Measurements from ENCODE around the gene PKP4. TPM values are rescaled to one million over a fixed set of nuclear protein-coding genes. Genes with fewer than 3 reads are reported as not detected.

PKP4 gene
- total and polyA plus RNA-seq, 2 of the 8 experiments (the other 6 are each of a cell fraction or from before 2014, with no cell fraction given), result 48.2 to 88.0 TPM

DNA sequence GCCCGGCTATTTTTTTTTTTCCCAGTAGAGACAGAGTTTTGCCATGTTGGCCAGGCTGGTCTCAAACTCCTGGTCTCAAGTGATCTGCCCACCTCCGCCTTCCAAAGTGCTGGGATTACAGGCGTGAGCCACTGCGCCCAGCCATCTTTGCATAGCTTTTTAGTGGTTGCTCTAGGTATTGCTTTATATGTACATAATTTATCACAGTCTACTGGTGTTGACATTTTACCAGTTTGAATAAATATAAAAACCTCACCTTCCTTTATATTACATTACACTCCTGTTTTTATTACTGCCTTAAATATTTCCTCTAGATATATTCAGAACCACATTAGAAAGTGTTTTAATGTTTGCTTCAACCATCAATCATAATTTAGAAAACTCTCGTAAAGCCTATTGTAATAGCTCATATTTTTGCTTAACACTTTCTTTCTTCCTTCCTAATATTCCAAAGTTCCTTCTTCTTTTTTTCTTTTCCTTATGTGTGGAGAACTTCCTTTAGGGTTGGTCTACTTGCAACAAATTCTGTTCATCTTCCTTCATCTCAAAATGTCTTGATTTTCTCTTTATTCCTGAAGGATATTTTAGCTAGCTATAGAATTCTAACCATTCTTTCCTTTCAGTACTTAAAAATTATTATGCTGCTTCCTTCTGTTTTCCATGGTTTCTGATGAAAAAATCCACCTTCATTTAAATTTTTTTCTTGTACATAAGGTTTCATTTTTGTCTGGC is 256.2 kb downstream of the PKP4 start (continued):
- TF ChIP-seq NRF1 (IDR thresholded peaks at IDR 0.05; ENCODE audit: low read depth, low read length), result no peak
